Fibroblast of lung (primary cell): ENCODE results near the gene C1orf141. TPM values are rescaled to one million over a fixed set of nuclear protein-coding genes. Genes with fewer than 3 reads are reported as not detected.
"Not testable (repeated sequence)": the region's sequence is repeated elsewhere in the genome, so short reads cannot be mapped to it uniquely, and the experiment has no call there.

ENCODE experiments used
- DNase-seq, 2 donors: peaks; one replicate each; pipeline versions ENCODE4 v3.0.0 to v3.0.0-alpha.2; 2010; ENCODE audit warnings: low read depth in 2 of 2
- H2AFZ ChIP-seq: 2 replicates; pipeline ENCODE4 v1.5.1; 2012; ENCODE audit warnings: low read length, control low read depth, inconsistent platforms
- H3K27ac ChIP-seq: 2 replicates; pipeline ENCODE4 v1.5.1; 2011; ENCODE audit warnings: low read length, control low read depth; ENCODE audit not compliant: insufficient read depth
- H3K27me3 ChIP-seq: 2 replicates; pipeline ENCODE4 v1.5.1; 2011; ENCODE audit warnings: mild to moderate bottlenecking, low read length; ENCODE audit not compliant: control insufficient read depth, insufficient read depth
- H3K36me3 ChIP-seq: 2 replicates; pipeline ENCODE4 v1.5.1; 2011; ENCODE audit warnings: low read length; ENCODE audit not compliant: control insufficient read depth, insufficient read depth
- H3K4me1 ChIP-seq: 2 replicates; pipeline ENCODE4 v1.5.1; 2011; ENCODE audit warnings: low read length; ENCODE audit not compliant: control insufficient read depth, insufficient read depth; ENCODE audit errors: extremely low read depth
- H3K4me2 ChIP-seq: 2 replicates; pipeline ENCODE4 v1.5.1; 2011; ENCODE audit warnings: low read length, control low read depth; ENCODE audit not compliant: insufficient read depth; ENCODE audit errors: extremely low read depth
- H3K4me3 ChIP-seq, 4 experiments: fragments of 200-600 bp in 1 of 4; sonication (generic) in 1 of 4; replicated peaks in 1 of 4; 2 replicates each; pipeline ENCODE4 v1.5.1; 2011 to 2016; ENCODE audit warnings: low read length in 4 of 4, low read depth in 3 of 4, mild to moderate bottlenecking in 3 of 4, control low read depth in 2 of 4, inconsistent platforms in 1 of 4, mixed read lengths in 1 of 4; ENCODE audit not compliant: insufficient read depth in 1 of 4; ENCODE audit errors: control extremely low read depth in 1 of 4
- H3K79me2 ChIP-seq: 2 replicates; pipeline ENCODE4 v1.5.1; 2012; ENCODE audit warnings: mild to moderate bottlenecking, low read length, inconsistent platforms; ENCODE audit not compliant: control insufficient read depth, insufficient read depth
- H3K9ac ChIP-seq: 2 replicates; pipeline ENCODE4 v1.5.1; 2011; ENCODE audit warnings: mild to moderate bottlenecking, low read length, control low read depth; ENCODE audit not compliant: insufficient read depth
- H3K9me3 ChIP-seq: 2 replicates; pipeline ENCODE4 v1.5.1; 2012; ENCODE audit warnings: low read depth, low read length; ENCODE audit not compliant: control insufficient read depth, insufficient read depth
- H4K20me1 ChIP-seq: 2 replicates; pipeline ENCODE4 v1.5.1; 2011; ENCODE audit warnings: low read length; ENCODE audit not compliant: control insufficient read depth, insufficient read depth; ENCODE audit errors: extremely low read depth
- CTCF ChIP-seq, 2 donors: IDR thresholded peaks in 1 of 2; conservative IDR thresholded peaks in 1 of 2; 1 replicate in 1 of 2; 2 replicates in 1 of 2; pipeline ENCODE4 v1.5.1; 2011 to 2012; ENCODE audit warnings: low read length in 2 of 2, control low read depth in 1 of 2, inconsistent platforms in 1 of 2, low read depth in 1 of 2, mild to moderate bottlenecking in 1 of 2
- EZH2 ChIP-seq: IDR thresholded peaks from 2 replicates; pipeline ENCODE4 v1.5.1; 2012; ENCODE audit warnings: low read length, control low read depth, mild to moderate bottlenecking; ENCODE audit errors: missing control alignments
- polyA plus RNA-seq, 2 donors: library from polyadenylated mRNA; depleted of rRNA in 1 of 2; stranded (reverse) in 1 of 2; unstranded in 1 of 2; fragments of >200 nt; gene quantifications; 2 replicates each; pipeline ENCODE4 v1.2.1, GENCODE V29; 2011 to 2012; ENCODE audit warnings: missing spikeins in 1 of 2
- total RNA-seq: library from RNA; depleted of rRNA; stranded (reverse); fragments of >200 nt; gene quantifications from 2 replicates; pipeline ENCODE4 v1.2.1, GENCODE V29; 2014

Gene C1orf141
- total and polyA plus RNA-seq, 2 donors (not counting 1 experiment from before 2014, with no cell fraction given), result not detected

- Histone ChIP-seq H3K27me3 (no peaks in the 10 kb centered on the region), H3K4me3 (no peak overlapping the region), H3K27ac (no peak overlapping the region), H3K4me1 (no peaks in the 10 kb centered on the region), H3K4me2 (no peak overlapping the region), H3K9me3 (no peaks in the 10 kb centered on the region), H3K79me2 (no peaks in the 10 kb centered on the region), H4K20me1 (no peaks in the 10 kb centered on the region), H3K36me3 (no peaks in the 10 kb centered on the region), H3K9ac (no peak overlapping the region), H2AFZ (no peak overlapping the region)
- DNase-seq, result no peak
- TF ChIP-seq CTCF (conservative IDR thresholded peaks at IDR 0.05 in 1 of 2, IDR thresholded peaks at IDR 0.05 in 1 of 2; ENCODE audit: low read depth in 1 of 2, low read length in 2 of 2) (no peak), EZH2 (no peak)
Measured at GRCh38 chr1:67143966-67144365, 9.2 kb upstream of the C1orf141 start.

- no peak overlapping the region for H2AFZ ChIP-seq
- H3K36me3 ChIP-seq, result no peaks in the 10 kb centered on the region
- no peak overlapping the region for H3K9ac ChIP-seq
- no peaks in the 10 kb centered on the region for H3K79me2 ChIP-seq
- no peaks in the 10 kb centered on the region for H3K4me1 ChIP-seq
- no peak for DNase-seq
- H4K20me1 ChIP-seq, result no peaks in the 10 kb centered on the region
- no peak overlapping the region for H3K4me3 ChIP-seq
- H3K27ac ChIP-seq, result no peak overlapping the region
- H3K4me2 ChIP-seq, result no peak overlapping the region
- no peaks in the 10 kb centered on the region for H3K27me3 ChIP-seq
- no peaks in the 10 kb centered on the region for H3K9me3 ChIP-seq
- no peak for TF ChIP-seq CTCF (conservative IDR thresholded peaks at IDR 0.05 in 1 of 2, IDR thresholded peaks at IDR 0.05 in 1 of 2; ENCODE audit: low read depth in 1 of 2, low read length in 2 of 2)
- no peak for TF ChIP-seq EZH2
Measured at GRCh38 chr1:67142931-67143330, 8.2 kb upstream of the C1orf141 start.

GRCh38 chr1:67141832-67142231, 7.1 kb upstream of the C1orf141 start:
- H3K27ac ChIP-seq, H3K4me1 ChIP-seq, H3K79me2 ChIP-seq, H2AFZ ChIP-seq, H3K27me3 ChIP-seq, H3K4me2 ChIP-seq, H4K20me1 ChIP-seq, H3K36me3 ChIP-seq, H3K4me3 ChIP-seq, H3K9me3 ChIP-seq, H3K9ac ChIP-seq, DNase-seq: not testable (repeated sequence)
